C4-2B (cell line): ENCODE measurements around the gene CDK12.

ENCODE experiments used
- CTCF ChIP-seq: fragments of 450-650 bp; conservative IDR thresholded peaks from 2 replicates; pipeline ENCODE4 v1.5.1; 2017; ENCODE audit warnings: mild to moderate bottlenecking
- ZFX ChIP-seq: fragments of 450-650 bp; IDR thresholded peaks from 2 replicates; pipeline ENCODE4 v1.6.1; 2017

DNA sequence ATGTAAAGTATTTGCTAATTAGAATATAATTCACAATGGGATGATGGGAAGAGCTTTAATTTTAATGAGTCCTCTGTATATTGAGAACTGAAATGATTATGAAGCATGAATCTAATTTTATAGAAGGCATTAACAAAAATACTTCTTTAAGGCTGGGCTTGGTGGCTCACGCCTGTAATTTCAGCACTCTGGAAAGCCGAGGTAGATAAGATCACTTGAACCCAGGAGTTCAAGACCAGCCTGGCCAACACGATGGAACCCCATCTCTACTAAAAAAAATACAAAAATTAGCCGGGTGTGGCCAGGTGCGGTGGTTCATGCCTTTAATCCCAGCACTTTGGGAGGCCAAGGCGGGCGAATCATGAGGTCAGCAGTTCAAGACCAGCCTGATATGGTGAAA, 12.0 kb downstream of the CDK12 start:
- TF ChIP-seq CTCF, result no peak
- no peak for TF ChIP-seq ZFX
